22Rv1 (cell line): ENCODE results near the gene ITGB4.

Experiments
- H3K27ac ChIP-seq: fragments of 450-650 bp; 2 replicates; pipeline ENCODE4 v1.5.1; 2017
- ZFX ChIP-seq: fragments of 450-650 bp; IDR thresholded peaks from 2 replicates; pipeline ENCODE4 v1.6.1; 2017; ENCODE audit warnings: antibody characterized with exemption, borderline replicate concordance
- TF ChIP-seq, protein P1 (sequence below): fragments of 450-650 bp; IDR thresholded peaks from 2 replicates; pipeline ENCODE4 v1.5.1; 2017; ENCODE audit warnings: mild to moderate bottlenecking

Gene ITGB4

DNA sequence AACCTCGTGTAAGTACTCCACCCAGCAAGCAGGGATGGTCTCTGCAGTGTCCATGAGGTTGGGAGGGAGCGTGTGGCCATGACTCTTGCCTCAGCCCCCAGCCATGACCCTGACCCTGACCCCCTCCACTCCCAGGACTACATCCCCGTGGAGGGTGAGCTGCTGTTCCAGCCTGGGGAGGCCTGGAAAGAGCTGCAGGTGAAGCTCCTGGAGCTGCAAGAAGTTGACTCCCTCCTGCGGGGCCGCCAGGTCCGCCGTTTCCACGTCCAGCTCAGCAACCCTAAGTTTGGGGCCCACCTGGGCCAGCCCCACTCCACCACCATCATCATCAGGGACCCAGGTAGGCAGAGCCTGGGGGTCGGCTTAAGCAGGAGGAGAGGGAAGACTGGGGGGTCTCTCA lies 27.4 kb downstream of the ITGB4 start:
- no peak for TF ChIP-seq ZFX
- TF ChIP-seq, protein P1, sequence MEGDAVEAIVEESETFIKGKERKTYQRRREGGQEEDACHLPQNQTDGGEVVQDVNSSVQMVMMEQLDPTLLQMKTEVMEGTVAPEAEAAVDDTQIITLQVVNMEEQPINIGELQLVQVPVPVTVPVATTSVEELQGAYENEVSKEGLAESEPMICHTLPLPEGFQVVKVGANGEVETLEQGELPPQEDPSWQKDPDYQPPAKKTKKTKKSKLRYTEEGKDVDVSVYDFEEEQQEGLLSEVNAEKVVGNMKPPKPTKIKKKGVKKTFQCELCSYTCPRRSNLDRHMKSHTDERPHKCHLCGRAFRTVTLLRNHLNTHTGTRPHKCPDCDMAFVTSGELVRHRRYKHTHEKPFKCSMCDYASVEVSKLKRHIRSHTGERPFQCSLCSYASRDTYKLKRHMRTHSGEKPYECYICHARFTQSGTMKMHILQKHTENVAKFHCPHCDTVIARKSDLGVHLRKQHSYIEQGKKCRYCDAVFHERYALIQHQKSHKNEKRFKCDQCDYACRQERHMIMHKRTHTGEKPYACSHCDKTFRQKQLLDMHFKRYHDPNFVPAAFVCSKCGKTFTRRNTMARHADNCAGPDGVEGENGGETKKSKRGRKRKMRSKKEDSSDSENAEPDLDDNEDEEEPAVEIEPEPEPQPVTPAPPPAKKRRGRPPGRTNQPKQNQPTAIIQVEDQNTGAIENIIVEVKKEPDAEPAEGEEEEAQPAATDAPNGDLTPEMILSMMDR = no peak
- no peak overlapping the region for H3K27ac ChIP-seq

DNA sequence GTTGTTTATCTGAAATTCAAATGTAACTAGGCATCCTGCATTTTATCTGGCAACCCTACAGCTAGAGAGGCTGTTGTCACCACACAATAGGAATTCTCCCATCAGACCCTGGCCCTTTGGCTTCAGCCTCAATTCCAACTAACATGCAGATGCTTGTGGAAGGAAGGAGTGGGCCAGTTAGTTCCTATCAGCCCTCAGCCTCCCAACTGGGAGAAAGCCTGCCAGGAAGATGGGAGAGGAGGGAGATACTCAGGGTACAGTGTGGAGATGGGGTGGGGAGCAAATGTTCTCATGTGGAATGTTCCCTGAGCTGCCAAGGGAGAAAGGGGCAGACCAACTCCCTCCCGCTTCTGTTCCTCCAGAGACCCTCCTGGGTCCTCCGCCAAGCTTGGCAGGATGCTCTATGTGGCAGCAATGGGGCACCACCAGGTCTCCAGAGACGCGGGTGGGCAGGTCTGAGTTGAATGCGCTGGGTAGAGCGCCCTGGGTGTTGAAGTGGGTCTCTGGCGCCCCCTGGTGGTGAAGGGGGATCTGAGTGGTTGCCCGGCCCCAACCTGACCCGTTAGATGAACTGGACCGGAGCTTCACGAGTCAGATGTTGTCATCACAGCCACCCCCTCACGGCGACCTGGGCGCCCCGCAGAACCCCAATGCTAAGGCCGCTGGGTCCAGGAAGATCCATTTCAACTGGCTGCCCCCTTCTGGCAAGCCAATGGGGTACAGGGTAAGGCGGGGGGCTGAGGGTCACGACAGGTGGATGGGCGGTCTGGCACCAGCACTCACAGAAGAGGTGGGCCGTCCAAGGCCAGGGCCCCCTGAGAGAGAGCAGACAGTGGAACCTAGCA lies 28.5 kb downstream of the ITGB4 start:
- TF ChIP-seq, protein P1 = peak; percentile 95
- no peak for TF ChIP-seq ZFX
- H3K27ac ChIP-seq = no peak overlapping the region

DNA sequence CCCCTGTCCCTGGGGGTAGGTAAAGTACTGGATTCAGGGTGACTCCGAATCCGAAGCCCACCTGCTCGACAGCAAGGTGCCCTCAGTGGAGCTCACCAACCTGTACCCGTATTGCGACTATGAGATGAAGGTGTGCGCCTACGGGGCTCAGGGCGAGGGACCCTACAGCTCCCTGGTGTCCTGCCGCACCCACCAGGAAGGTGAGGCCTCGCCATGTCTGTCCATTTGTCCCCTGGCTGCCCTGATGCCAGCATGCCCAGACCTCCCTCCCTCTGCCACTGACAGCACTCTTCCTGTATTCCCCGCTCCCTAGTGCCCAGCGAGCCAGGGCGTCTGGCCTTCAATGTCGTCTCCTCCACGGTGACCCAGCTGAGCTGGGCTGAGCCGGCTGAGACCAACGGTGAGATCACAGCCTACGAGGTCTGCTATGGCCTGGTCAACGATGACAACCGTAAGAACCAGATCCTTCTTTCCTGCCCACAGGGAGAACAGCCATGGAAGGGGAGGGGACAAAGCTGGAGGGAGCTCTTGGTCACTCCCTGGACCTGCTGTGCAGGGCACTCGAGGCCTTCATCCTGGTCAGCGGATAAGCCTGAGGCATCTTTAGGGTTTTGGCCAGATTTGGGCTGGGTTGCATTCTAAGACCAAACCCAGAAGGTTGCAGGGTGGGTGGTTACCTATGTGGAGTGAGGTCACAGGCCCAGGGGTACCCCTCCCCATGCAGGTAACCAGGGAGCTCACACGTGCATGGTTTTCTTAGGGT lies 29.6 kb downstream of the ITGB4 start:
- no peak for TF ChIP-seq ZFX
- TF ChIP-seq, protein P1 = no peak
- no peak overlapping the region for H3K27ac ChIP-seq

DNA sequence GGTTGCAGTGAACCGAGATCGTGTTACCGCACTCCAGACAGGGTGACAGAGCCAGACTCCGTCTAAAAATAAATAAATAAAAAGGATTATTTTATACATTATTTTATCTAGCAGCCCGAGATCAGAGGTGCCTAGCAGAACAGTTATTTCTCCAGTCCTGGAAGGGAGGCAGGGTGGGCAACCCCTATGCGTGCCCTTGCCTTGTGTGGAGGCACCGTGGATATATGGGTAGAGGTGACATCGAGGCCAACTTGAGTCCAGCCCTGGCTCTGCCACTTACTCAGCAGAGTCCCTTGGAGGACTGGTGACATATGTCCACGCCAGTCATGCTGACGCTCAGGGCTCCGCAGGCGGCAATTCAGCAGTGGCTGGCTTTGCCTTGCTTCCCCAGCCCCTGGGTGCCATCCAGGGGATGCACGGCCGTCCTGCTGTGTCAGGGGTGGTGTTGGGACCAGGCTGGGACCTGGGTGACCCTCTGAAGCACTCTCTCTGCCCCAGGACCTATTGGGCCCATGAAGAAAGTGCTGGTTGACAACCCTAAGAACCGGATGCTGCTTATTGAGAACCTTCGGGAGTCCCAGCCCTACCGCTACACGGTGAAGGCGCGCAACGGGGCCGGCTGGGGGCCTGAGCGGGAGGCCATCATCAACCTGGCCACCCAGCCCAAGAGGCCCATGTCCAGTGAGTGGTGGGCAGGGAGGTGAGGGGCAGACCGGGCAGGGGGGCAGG lies 30.6 kb downstream of the ITGB4 start:
- no peak overlapping the region for H3K27ac ChIP-seq
- no peak for TF ChIP-seq ZFX
- TF ChIP-seq, protein P1 = no peak

DNA sequence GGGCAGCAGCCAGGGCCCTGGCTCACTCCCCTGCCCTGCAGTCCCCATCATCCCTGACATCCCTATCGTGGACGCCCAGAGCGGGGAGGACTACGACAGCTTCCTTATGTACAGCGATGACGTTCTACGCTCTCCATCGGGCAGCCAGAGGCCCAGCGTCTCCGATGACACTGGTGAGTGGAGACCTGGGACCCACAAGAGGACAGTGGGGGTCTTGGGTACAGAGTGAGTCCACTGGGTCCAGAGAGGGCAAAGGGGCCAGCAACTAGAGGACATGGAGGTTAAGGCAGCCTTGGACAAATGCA lies 31.1 kb downstream of the ITGB4 start:
- TF ChIP-seq, protein P1 = no peak
- no peak for TF ChIP-seq ZFX
- no peak overlapping the region for H3K27ac ChIP-seq

DNA sequence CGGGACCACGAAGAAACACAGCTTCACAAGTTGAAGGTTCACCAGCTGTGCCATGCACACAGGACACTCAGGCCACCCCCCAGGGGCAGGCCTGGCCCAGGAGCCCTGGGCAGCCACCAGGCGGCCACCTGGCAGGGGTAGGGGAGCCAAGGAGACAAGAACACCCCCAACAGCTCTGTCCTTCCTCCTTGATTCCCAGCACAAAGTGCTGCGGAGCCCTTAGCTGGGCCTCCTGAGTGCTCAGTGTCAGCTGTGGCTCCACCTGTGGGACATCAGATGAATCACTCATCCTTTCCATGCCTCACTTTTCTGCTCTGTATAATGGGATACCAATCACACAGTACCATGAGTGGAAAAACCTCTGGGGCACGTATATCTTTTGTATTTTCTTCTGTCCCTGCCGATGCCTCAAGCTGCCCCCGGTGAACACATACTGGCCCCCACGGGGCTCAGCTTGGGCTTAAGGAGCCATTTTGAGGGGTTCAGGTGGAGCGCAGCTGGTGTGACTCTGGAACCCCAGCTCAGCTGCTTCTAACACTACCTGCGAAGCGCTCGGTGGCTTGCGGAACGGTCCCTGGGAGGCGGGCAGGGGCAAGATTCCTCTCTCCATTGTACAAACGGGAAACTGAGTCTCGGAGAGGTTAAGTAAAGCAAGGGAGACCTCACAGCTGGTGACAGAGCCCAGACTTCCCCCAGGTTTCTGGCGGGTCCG lies 31.7 kb downstream of the ITGB4 start:
- H3K27ac ChIP-seq = no peak overlapping the region; the same call in 1 of the 2 replicates
- TF ChIP-seq, protein P1 = no peak
- TF ChIP-seq ZFX = no peak
